ENCODE data around the gene NPLOC4.

Gene NPLOC4

DNA sequence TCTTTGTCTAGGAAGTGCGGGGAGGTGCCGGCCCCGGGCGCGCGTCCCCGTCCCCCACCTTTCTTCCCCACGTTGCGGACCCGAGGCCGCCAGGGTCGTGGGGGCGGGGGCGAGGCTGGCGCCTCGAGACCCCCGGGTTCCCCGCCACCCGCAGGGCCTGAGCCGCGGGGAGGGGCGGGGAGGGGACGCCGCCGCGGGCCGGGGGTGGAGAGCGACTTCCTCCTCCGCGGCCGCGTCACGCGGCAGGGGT, 122.5 kb downstream of the NPLOC4 start (continued):
- no peak for TF ChIP-seq ZNF239 (tag by site-specific recombination; IDR thresholded peaks at IDR 0.05)
- TF ChIP-seq ZNF114 (tag by site-specific recombination; IDR thresholded peaks at IDR 0.05): no peak
- TF ChIP-seq, protein P1, sequence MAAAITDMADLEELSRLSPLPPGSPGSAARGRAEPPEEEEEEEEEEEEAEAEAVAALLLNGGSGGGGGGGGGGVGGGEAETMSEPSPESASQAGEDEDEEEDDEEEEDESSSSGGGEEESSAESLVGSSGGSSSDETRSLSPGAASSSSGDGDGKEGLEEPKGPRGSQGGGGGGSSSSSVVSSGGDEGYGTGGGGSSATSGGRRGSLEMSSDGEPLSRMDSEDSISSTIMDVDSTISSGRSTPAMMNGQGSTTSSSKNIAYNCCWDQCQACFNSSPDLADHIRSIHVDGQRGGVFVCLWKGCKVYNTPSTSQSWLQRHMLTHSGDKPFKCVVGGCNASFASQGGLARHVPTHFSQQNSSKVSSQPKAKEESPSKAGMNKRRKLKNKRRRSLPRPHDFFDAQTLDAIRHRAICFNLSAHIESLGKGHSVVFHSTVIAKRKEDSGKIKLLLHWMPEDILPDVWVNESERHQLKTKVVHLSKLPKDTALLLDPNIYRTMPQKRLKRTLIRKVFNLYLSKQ (tag by site-specific recombination; IDR thresholded peaks at IDR 0.05; ENCODE audit: borderline replicate concordance): no peak
- TF ChIP-seq ZBTB17 (tag by site-specific recombination; IDR thresholded peaks at IDR 0.05): no peak
- TF ChIP-seq, protein P2, sequence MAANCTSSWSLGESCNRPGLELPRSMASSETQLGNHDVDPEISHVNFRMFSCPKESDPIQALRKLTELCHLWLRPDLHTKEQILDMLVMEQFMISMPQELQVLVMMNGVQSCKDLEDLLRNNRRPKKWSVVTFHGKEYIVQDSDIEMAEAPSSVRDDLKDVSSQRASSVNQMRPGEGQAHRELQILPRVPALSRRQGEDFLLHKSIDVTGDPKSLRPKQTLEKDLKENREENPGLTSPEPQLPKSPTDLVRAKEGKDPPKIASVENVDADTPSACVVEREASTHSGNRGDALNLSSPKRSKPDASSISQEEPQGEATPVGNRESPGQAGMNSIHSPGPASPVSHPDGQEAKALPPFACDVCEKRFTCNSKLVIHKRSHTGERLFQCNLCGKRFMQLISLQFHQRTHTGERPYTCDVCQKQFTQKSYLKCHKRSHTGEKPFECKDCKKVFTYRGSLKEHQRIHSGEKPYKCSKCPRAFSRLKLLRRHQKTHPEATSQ (tag by site-specific recombination; IDR thresholded peaks at IDR 0.05): no peak
- no peak for TF ChIP-seq ZNF174 (tag by site-specific recombination; IDR thresholded peaks at IDR 0.05)
- TF ChIP-seq ZNF549 (tag by site-specific recombination; IDR thresholded peaks at IDR 0.05): no peak
- TF ChIP-seq ZNF121 (tag by site-specific recombination; IDR thresholded peaks at IDR 0.05): no peak
- no peak for TF ChIP-seq ZNF324 (tag by site-specific recombination; IDR thresholded peaks at IDR 0.05)
- TF ChIP-seq, protein P3, sequence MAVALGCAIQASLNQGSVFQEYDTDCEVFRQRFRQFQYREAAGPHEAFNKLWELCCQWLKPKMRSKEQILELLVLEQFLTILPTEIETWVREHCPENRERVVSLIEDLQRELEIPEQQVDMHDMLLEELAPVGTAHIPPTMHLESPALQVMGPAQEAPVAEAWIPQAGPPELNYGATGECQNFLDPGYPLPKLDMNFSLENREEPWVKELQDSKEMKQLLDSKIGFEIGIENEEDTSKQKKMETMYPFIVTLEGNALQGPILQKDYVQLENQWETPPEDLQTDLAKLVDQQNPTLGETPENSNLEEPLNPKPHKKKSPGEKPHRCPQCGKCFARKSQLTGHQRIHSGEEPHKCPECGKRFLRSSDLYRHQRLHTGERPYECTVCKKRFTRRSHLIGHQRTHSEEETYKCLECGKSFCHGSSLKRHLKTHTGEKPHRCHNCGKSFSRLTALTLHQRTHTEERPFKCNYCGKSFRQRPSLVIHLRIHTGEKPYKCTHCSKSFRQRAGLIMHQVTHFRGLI (tag by site-specific recombination; IDR thresholded peaks at IDR 0.05): no peak
- no peak for TF ChIP-seq ZBTB20 (tag by site-specific recombination; IDR thresholded peaks at IDR 0.05)
- 0 out of 2 replicates have a peak, but pooled peaks have one; percentile 10 for TF ChIP-seq ZNF629 (tag by site-specific recombination; IDR thresholded peaks at IDR 0.05)
- TF ChIP-seq, protein P4, sequence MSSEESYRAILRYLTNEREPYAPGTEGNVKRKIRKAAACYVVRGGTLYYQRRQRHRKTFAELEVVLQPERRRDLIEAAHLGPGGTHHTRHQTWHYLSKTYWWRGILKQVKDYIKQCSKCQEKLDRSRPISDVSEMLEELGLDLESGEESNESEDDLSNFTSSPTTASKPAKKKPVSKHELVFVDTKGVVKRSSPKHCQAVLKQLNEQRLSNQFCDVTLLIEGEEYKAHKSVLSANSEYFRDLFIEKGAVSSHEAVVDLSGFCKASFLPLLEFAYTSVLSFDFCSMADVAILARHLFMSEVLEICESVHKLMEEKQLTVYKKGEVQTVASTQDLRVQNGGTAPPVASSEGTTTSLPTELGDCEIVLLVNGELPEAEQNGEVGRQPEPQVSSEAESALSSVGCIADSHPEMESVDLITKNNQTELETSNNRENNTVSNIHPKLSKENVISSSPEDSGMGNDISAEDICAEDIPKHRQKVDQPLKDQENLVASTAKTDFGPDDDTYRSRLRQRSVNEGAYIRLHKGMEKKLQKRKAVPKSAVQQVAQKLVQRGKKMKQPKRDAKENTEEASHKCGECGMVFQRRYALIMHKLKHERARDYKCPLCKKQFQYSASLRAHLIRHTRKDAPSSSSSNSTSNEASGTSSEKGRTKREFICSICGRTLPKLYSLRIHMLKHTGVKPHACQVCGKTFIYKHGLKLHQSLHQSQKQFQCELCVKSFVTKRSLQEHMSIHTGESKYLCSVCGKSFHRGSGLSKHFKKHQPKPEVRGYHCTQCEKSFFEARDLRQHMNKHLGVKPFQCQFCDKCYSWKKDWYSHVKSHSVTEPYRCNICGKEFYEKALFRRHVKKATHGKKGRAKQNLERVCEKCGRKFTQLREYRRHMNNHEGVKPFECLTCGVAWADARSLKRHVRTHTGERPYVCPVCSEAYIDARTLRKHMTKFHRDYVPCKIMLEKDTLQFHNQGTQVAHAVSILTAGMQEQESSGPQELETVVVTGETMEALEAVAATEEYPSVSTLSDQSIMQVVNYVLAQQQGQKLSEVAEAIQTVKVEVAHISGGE (tag by site-specific recombination; conservative IDR thresholded peaks at IDR 0.05; ENCODE audit: low read depth): no peak
- no peak for TF ChIP-seq ZNF843 (tag by site-specific recombination; IDR thresholded peaks at IDR 0.05)
- TF ChIP-seq, protein P5, sequence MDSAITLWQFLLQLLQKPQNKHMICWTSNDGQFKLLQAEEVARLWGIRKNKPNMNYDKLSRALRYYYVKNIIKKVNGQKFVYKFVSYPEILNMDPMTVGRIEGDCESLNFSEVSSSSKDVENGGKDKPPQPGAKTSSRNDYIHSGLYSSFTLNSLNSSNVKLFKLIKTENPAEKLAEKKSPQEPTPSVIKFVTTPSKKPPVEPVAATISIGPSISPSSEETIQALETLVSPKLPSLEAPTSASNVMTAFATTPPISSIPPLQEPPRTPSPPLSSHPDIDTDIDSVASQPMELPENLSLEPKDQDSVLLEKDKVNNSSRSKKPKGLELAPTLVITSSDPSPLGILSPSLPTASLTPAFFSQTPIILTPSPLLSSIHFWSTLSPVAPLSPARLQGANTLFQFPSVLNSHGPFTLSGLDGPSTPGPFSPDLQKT (IDR thresholded peaks at IDR 0.05; ENCODE audit: borderline replicate concordance, low read depth, low read length): no peak
- TF ChIP-seq ZNF48 (tag by site-specific recombination; IDR thresholded peaks at IDR 0.05): no peak
- TF ChIP-seq, protein P6, sequence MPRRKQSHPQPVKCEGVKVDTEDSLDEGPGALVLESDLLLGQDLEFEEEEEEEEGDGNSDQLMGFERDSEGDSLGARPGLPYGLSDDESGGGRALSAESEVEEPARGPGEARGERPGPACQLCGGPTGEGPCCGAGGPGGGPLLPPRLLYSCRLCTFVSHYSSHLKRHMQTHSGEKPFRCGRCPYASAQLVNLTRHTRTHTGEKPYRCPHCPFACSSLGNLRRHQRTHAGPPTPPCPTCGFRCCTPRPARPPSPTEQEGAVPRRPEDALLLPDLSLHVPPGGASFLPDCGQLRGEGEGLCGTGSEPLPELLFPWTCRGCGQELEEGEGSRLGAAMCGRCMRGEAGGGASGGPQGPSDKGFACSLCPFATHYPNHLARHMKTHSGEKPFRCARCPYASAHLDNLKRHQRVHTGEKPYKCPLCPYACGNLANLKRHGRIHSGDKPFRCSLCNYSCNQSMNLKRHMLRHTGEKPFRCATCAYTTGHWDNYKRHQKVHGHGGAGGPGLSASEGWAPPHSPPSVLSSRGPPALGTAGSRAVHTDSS (tag by site-specific recombination; IDR thresholded peaks at IDR 0.05): no peak
- no peak for TF ChIP-seq YY2 (tag by site-specific recombination; IDR thresholded peaks at IDR 0.05)
- TF ChIP-seq ZNF560 (tag by site-specific recombination; IDR thresholded peaks at IDR 0.05; ENCODE audit: borderline replicate concordance): no peak
- TF ChIP-seq, protein P7, sequence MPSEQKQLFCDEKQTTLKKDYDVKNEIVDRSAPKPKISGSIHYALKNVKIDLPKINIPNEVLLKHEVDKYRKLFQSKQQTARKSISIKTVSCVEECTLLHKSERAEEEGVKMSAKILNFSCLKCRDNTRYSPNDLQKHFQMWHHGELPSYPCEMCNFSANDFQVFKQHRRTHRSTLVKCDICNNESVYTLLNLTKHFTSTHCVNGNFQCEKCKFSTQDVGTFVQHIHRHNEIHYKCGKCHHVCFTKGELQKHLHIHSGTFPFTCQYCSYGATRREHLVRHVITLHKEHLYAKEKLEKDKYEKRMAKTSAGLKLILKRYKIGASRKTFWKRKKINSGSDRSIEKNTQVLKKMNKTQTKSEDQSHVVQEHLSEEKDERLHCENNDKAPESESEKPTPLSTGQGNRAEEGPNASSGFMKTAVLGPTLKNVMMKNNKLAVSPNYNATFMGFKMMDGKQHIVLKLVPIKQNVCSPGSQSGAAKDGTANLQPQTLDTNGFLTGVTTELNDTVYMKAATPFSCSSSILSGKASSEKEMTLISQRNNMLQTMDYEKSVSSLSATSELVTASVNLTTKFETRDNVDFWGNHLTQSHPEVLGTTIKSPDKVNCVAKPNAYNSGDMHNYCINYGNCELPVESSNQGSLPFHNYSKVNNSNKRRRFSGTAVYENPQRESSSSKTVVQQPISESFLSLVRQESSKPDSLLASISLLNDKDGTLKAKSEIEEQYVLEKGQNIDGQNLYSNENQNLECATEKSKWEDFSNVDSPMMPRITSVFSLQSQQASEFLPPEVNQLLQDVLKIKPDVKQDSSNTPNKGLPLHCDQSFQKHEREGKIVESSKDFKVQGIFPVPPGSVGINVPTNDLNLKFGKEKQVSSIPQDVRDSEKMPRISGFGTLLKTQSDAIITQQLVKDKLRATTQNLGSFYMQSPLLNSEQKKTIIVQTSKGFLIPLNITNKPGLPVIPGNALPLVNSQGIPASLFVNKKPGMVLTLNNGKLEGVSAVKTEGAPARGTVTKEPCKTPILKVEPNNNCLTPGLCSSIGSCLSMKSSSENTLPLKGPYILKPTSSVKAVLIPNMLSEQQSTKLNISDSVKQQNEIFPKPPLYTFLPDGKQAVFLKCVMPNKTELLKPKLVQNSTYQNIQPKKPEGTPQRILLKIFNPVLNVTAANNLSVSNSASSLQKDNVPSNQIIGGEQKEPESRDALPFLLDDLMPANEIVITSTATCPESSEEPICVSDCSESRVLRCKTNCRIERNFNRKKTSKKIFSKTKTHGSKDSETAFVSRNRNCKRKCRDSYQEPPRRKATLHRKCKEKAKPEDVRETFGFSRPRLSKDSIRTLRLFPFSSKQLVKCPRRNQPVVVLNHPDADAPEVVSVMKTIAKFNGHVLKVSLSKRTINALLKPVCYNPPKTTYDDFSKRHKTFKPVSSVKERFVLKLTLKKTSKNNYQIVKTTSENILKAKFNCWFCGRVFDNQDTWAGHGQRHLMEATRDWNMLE (tag by site-specific recombination; conservative IDR thresholded peaks at IDR 0.05; ENCODE audit: low read depth): no peak

Measured in HEK293 (cell line).